ENCODE data around the gene PPP6R2.

Gene PPP6R2

GRCh38 chr22:50452649-50453048 lies 109.5 kb downstream of the PPP6R2 start:
- TF ChIP-seq POLR2AphosphoS5 (IDR thresholded peaks at IDR 0.05; ENCODE audit: low read depth, low read length) (no peak), SIN3A (IDR thresholded peaks at IDR 0.05; ENCODE audit: borderline replicate concordance, insufficient read depth, low read length) (no peak), TAF1 (IDR thresholded peaks at IDR 0.05; ENCODE audit: borderline replicate concordance, insufficient read depth, low read length) (no peak), REST (IDR thresholded peaks at IDR 0.05; ENCODE audit: insufficient read depth in 1 of 2, low read depth in 2 of 2, low read length in 2 of 2) (no peak), FOXP2 (optimal IDR thresholded peaks at IDR 0.05; ENCODE audit: borderline replicate concordance, extremely low read depth, extremely low read length, insufficient read depth) (no peak)

GRCh38 chr22:50454556-50455075 lies 111.5 kb downstream of the PPP6R2 start:
- TF ChIP-seq TAF1 (IDR thresholded peaks at IDR 0.05; ENCODE audit: borderline replicate concordance, insufficient read depth, low read length) (no peak), POLR2AphosphoS5 (IDR thresholded peaks at IDR 0.05; ENCODE audit: low read depth, low read length) (no peak), SIN3A (IDR thresholded peaks at IDR 0.05; ENCODE audit: borderline replicate concordance, insufficient read depth, low read length) (no peak), FOXP2 (optimal IDR thresholded peaks at IDR 0.05; ENCODE audit: borderline replicate concordance, extremely low read depth, extremely low read length, insufficient read depth) (no peak), REST (IDR thresholded peaks at IDR 0.05; ENCODE audit: insufficient read depth in 1 of 2, low read depth in 2 of 2, low read length in 2 of 2) (no peak)

- no peak for TF ChIP-seq TAF1 (IDR thresholded peaks at IDR 0.05; ENCODE audit: borderline replicate concordance, insufficient read depth, low read length)
These were observed 112.1 kb downstream of the PPP6R2 start for GRCh38 chr22:50455201-50455600.

- TF ChIP-seq REST (IDR thresholded peaks at IDR 0.05; ENCODE audit: insufficient read depth in 1 of 2, low read depth in 2 of 2, low read length in 2 of 2) (no peak), POLR2AphosphoS5 (IDR thresholded peaks at IDR 0.05; ENCODE audit: low read depth, low read length) (no peak), TAF1 (IDR thresholded peaks at IDR 0.05; ENCODE audit: borderline replicate concordance, insufficient read depth, low read length) (no peak), SIN3A (IDR thresholded peaks at IDR 0.05; ENCODE audit: borderline replicate concordance, insufficient read depth, low read length) (no peak), FOXP2 (optimal IDR thresholded peaks at IDR 0.05; ENCODE audit: borderline replicate concordance, extremely low read depth, extremely low read length, insufficient read depth) (no peak)
These were observed 112.9 kb downstream of the PPP6R2 start for GRCh38 chr22:50456026-50456425.

GRCh38 chr22:50456466-50457234 lies 113.5 kb downstream of the PPP6R2 start:
- TF ChIP-seq POLR2AphosphoS5 (IDR thresholded peaks at IDR 0.05; ENCODE audit: low read depth, low read length) = no peak

GRCh38 chr22:50459016-50459415 lies 115.9 kb downstream of the PPP6R2 start:
- TF ChIP-seq POLR2AphosphoS5 (IDR thresholded peaks at IDR 0.05; ENCODE audit: low read depth, low read length) (no peak), TAF1 (IDR thresholded peaks at IDR 0.05; ENCODE audit: borderline replicate concordance, insufficient read depth, low read length) (no peak), SIN3A (IDR thresholded peaks at IDR 0.05; ENCODE audit: borderline replicate concordance, insufficient read depth, low read length) (no peak), REST (IDR thresholded peaks at IDR 0.05; ENCODE audit: insufficient read depth in 1 of 2, low read depth in 2 of 2, low read length in 2 of 2) (no peak), FOXP2 (optimal IDR thresholded peaks at IDR 0.05; ENCODE audit: borderline replicate concordance, extremely low read depth, extremely low read length, insufficient read depth) (no peak)

All from PFSK-1 (cell line).